Right lobe of liver (tissue), 4 donors: Measurements from ENCODE around the gene GMPR.

Experiments used
- POLR2A ChIP-seq: fragments of 450-650 bp; IDR thresholded peaks from one replicate; pipeline ENCODE4 v1.6.1; 2017; ENCODE audit warnings: antibody characterized with exemption, mild to moderate bottlenecking
- TF ChIP-seq, protein P1 (sequence below), 4 donors: fragments of 200-600 bp in 3 of 4; fragments of 450-650 bp in 1 of 4; IDR thresholded peaks; one replicate each; pipeline versions ENCODE4 v1.5.1 to v1.8.0; 2016 to 2022; ENCODE audit warnings: antibody characterized with exemption in 4 of 4, mild to moderate bottlenecking in 2 of 4
- donor health status: DM: no; HTN: no; CAD: no.
- donor health status: DM: no; HTN: no; CAD: no.
- donor health status: DM: no; HTN: yes; CAD: no.

DNA sequence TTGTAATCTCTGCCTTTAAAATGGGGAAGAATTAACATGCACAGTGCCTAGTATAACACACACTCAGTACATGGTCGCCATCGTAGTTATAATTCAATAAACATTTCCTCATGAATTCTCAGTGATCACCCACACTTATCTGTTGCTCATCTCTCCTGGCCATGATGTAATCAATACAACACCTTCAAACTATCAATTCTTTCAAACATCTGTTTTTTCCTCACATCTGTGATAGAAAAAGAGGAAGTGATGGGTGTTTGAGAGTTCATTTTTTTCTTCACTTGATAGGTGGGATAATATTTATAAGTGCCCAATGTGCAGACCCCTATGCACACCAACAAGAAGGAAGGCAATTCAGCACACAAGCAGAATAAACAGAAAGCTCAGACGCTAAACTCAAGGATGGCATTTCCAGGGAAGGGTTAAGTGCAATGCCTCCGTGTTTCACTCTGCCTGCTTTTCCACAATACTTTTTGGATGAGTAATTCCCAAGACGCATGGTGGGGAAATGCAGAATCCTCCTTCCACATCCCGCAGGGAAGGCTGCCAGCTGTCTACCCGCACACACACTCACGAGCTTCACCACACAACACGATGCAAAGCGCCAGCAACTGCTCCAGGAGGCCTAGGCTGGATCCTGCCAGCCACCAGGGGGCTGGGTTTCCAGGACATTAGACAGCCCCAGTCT is 100.3 kb downstream of the GMPR start:
- TF ChIP-seq, protein P1, sequence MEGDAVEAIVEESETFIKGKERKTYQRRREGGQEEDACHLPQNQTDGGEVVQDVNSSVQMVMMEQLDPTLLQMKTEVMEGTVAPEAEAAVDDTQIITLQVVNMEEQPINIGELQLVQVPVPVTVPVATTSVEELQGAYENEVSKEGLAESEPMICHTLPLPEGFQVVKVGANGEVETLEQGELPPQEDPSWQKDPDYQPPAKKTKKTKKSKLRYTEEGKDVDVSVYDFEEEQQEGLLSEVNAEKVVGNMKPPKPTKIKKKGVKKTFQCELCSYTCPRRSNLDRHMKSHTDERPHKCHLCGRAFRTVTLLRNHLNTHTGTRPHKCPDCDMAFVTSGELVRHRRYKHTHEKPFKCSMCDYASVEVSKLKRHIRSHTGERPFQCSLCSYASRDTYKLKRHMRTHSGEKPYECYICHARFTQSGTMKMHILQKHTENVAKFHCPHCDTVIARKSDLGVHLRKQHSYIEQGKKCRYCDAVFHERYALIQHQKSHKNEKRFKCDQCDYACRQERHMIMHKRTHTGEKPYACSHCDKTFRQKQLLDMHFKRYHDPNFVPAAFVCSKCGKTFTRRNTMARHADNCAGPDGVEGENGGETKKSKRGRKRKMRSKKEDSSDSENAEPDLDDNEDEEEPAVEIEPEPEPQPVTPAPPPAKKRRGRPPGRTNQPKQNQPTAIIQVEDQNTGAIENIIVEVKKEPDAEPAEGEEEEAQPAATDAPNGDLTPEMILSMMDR (IDR thresholded peaks at IDR 0.05), result no peak
- TF ChIP-seq POLR2A, result no peak
